ENCODE results near the gene USP30. TPM values are rescaled to one million over a fixed set of nuclear protein-coding genes. Genes with fewer than 3 reads are reported as not detected.
"Not testable (repeated sequence)": the region's sequence is repeated elsewhere in the genome, so short reads cannot be mapped to it uniquely, and the experiment has no call there.

USP30 gene
- total RNA-seq, 1 experiment from 2014 or later, result 6.9 TPM

DNA sequence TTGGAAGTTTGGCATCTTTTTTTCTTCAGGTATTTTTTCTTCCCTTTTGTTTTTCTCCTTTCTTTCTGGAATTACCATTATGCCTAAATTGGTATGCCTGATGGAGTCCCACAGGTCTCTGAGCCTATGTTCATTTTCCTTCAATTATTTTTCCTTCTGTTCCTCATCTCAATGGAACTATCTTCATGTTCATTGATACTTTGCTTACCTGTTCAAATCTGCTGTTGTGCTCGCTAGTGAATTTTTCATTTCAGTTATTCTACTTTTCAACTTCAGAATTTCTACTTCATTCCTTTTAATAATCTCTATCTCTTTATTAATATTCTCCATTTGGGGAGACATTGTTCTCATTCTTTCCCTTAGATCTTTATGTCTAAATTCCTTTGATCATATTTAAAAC, 15.4 kb upstream of the USP30 start:
- ChIA-PET POLR2A (no interaction called here), CTCF (no interaction called here)
- H3K9me3 Mint-ChIP-seq, result peaks cover 26% of the 10 kb centered on the region
- H3K4me3 Mint-ChIP-seq, result no peak overlapping the region
- DNase-seq (ENCODE audit: low spot score) (no peak), ATAC-seq (no peak)
- peaks cover 4% of the 10 kb centered on the region for H3K27me3 Mint-ChIP-seq (ENCODE audit: low read depth)
- H3K27ac Mint-ChIP-seq, result no peak overlapping the region
- peaks cover 8% of the 10 kb centered on the region for H3K4me1 Mint-ChIP-seq
- no peak for TF ChIP-seq GRHL2 (CRISPR knock-in tag; IDR thresholded peaks at IDR 0.05; ENCODE audit: insufficient replicate concordance, severe bottlenecking)
- no peaks in the 10 kb centered on the region for H3K36me3 Mint-ChIP-seq

GRCh38 chr12:109044241-109044640, 8.1 kb upstream of the USP30 start:
- H3K4me1 Mint-ChIP-seq, result no peaks in the 10 kb centered on the region
- no peaks in the 10 kb centered on the region for H3K36me3 Mint-ChIP-seq
- TF ChIP-seq ZNF232 (CRISPR knock-in tag; IDR thresholded peaks at IDR 0.05), result no peak
- no peak for TF ChIP-seq OVOL2 (CRISPR knock-in tag; IDR thresholded peaks at IDR 0.05; ENCODE audit: borderline replicate concordance)
- TF ChIP-seq HMGA2 (CRISPR knock-in tag; IDR thresholded peaks at IDR 0.05), result no peak
- TF ChIP-seq ETV6 (CRISPR knock-in tag; IDR thresholded peaks at IDR 0.05), result no peak
- peaks cover 9% of the 10 kb centered on the region for H3K9me3 Mint-ChIP-seq
- no peak overlapping the region for H3K4me3 Mint-ChIP-seq
- no peak overlapping the region for H3K27ac Mint-ChIP-seq
- CTCF ChIA-PET, result no interaction called here
- DNase-seq (ENCODE audit: low spot score) (no peak), ATAC-seq (no peak)
- POLR2A ChIA-PET, result no interaction called here
- peaks cover 10% of the 10 kb centered on the region; the same call in 1 of the 2 replicates for H3K27me3 Mint-ChIP-seq (ENCODE audit: low read depth)

GRCh38 chr12:109047081-109047805, 5.1 kb upstream of the USP30 start:
- CTCF ChIA-PET, result interaction anchor here (0.7 to 1.4 kb wide), 2 partner anchors 64 to 267 kb away, joined by 4 to 6 read pairs; no protein-coding TSS in a partner anchor
- POLR2A ChIA-PET, result no interaction called here
- H3K4me3 Mint-ChIP-seq, result no peak overlapping the region

DNA sequence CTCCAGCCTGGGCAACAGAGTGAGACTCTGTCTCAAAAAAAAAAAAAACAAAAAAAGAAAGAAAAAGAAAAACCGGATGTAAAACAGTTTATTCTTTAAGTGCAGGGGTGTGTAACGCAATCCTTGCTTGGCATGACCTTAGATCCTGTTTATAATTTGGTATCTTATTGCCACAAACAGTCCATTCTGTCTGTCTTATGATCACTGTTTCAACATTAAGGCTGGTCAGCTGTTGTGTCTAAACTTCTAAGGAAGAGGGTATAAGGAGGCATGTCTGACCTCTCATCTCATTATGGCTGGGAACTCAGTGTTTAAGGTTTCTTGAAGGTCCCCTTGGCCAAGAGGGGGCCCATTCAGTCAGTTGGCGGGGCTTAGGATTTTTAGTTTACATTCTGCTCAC, 3.7 kb upstream of the USP30 start:
- CTCF ChIA-PET, result interaction anchor here (1.4 kb wide), 1 partner anchor 63 kb away, joined by 4 read pairs; no protein-coding TSS in a partner anchor
- H3K4me1 Mint-ChIP-seq; H3K27ac Mint-ChIP-seq; H3K4me3 Mint-ChIP-seq; H3K27me3 Mint-ChIP-seq (ENCODE audit: low read depth); H3K9me3 Mint-ChIP-seq; POLR2A ChIA-PET; DNase-seq (ENCODE audit: low spot score); ATAC-seq; H3K36me3 Mint-ChIP-seq: not testable (repeated sequence)

More at GRCh38 chr12:109047081-109047805, 5.1 kb upstream of the USP30 start:
- DNase-seq (ENCODE audit: low spot score) (no peak), ATAC-seq (no peak)
- Mint-ChIP-seq H3K27ac (no peak overlapping the region), H3K36me3 (no peaks in the 10 kb centered on the region), H3K9me3 (no peaks in the 10 kb centered on the region), H3K4me1 (peaks cover 3% of the 10 kb centered on the region), H3K27me3 (ENCODE audit: low read depth) (peaks cover 7% of the 10 kb centered on the region; the same call in 1 of the 2 replicates)
- TF ChIP-seq USF1 (CRISPR knock-in tag; IDR thresholded peaks at IDR 0.05) (no peak), ATF2 (CRISPR knock-in tag; IDR thresholded peaks at IDR 0.05; ENCODE audit: borderline replicate concordance, low read depth) (no peak), SMAD4 (CRISPR knock-in tag; IDR thresholded peaks at IDR 0.05) (no peak), KAT7 (CRISPR knock-in tag; IDR thresholded peaks at IDR 0.05; ENCODE audit: borderline replicate concordance) (no peak), TEAD1 (CRISPR knock-in tag; IDR thresholded peaks at IDR 0.05) (no peak), ZNF121 (CRISPR knock-in tag; IDR thresholded peaks at IDR 0.05) (no peak)
- TF ChIP-seq, protein P1, sequence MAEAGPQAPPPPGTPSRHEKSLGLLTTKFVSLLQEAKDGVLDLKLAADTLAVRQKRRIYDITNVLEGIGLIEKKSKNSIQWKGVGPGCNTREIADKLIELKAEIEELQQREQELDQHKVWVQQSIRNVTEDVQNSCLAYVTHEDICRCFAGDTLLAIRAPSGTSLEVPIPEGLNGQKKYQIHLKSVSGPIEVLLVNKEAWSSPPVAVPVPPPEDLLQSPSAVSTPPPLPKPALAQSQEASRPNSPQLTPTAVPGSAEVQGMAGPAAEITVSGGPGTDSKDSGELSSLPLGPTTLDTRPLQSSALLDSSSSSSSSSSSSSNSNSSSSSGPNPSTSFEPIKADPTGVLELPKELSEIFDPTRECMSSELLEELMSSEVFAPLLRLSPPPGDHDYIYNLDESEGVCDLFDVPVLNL (CRISPR knock-in tag; IDR thresholded peaks at IDR 0.05; ENCODE audit: borderline replicate concordance, low read depth), result no peak
- TF ChIP-seq, protein P2, sequence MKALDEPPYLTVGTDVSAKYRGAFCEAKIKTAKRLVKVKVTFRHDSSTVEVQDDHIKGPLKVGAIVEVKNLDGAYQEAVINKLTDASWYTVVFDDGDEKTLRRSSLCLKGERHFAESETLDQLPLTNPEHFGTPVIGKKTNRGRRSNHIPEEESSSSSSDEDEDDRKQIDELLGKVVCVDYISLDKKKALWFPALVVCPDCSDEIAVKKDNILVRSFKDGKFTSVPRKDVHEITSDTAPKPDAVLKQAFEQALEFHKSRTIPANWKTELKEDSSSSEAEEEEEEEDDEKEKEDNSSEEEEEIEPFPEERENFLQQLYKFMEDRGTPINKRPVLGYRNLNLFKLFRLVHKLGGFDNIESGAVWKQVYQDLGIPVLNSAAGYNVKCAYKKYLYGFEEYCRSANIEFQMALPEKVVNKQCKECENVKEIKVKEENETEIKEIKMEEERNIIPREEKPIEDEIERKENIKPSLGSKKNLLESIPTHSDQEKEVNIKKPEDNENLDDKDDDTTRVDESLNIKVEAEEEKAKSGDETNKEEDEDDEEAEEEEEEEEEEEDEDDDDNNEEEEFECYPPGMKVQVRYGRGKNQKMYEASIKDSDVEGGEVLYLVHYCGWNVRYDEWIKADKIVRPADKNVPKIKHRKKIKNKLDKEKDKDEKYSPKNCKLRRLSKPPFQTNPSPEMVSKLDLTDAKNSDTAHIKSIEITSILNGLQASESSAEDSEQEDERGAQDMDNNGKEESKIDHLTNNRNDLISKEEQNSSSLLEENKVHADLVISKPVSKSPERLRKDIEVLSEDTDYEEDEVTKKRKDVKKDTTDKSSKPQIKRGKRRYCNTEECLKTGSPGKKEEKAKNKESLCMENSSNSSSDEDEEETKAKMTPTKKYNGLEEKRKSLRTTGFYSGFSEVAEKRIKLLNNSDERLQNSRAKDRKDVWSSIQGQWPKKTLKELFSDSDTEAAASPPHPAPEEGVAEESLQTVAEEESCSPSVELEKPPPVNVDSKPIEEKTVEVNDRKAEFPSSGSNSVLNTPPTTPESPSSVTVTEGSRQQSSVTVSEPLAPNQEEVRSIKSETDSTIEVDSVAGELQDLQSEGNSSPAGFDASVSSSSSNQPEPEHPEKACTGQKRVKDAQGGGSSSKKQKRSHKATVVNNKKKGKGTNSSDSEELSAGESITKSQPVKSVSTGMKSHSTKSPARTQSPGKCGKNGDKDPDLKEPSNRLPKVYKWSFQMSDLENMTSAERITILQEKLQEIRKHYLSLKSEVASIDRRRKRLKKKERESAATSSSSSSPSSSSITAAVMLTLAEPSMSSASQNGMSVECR (CRISPR knock-in tag; IDR thresholded peaks at IDR 0.05; ENCODE audit: borderline replicate concordance), result no peak

DNA sequence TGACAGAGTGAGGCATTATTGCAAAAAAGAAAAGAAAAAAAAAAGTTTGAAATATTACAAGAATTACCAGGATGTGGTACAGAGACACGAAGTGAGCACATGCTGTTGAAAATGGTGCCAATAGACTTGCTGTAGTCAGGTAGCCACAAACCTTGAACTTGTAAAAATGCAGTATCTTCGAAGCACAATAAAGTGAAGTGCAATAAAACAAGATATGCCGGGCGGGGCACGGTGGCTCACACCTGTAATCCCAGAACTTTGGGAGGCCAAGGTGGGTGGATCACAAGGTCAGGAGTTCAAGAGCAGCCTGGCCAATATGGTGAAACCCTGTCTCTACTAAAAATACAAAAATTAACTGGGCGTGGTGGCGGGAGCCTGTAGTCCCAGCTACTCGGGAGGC, 2.6 kb upstream of the USP30 start:
- peaks cover 10% of the 10 kb centered on the region for H3K4me1 Mint-ChIP-seq
- DNase-seq (ENCODE audit: low spot score); POLR2A ChIA-PET; H3K4me3 Mint-ChIP-seq; H3K27ac Mint-ChIP-seq; ATAC-seq; H3K9me3 Mint-ChIP-seq; CTCF ChIA-PET; H3K36me3 Mint-ChIP-seq; H3K27me3 Mint-ChIP-seq (ENCODE audit: low read depth): not testable (repeated sequence)

Measured in WTC11 (cell line).